Activated CD8-positive, alpha-beta memory T cell treated with anti-CD3 and anti-CD28 coated beads, Interleukin-2, amount 10 ng/mL, durations not matched to agents 7 days and 5 days (primary cell): ENCODE results near the gene ZNF140. TPM values are rescaled to one million over a fixed set of nuclear protein-coding genes. Genes with fewer than 3 reads are reported as not detected.

Experiments
- ATAC-seq: fragments of 150-1000 bp; cut with Tn5 transposase; one replicate; pipeline ENCODE4 v1.10.0; 2021; ENCODE audit warnings: moderate library complexity
- CTCF ChIA-PET: fragments of 350-600 bp; sonication (Branson Sonifier 250); formaldehyde crosslinking; loops from one replicate; lab custom pipeline; 2021; ENCODE audit warnings: antibody characterized with exemption; lab: Charles Lee
- DNase-seq: peaks from one replicate; pipeline ENCODE4 v3.0.0-alpha.2; 2020
- H3K27ac Mint-ChIP-seq: one replicate; pipeline ENCODE4 v1.8.0; 2021; ENCODE audit warnings: mild to moderate bottlenecking, mixed read lengths
- H3K27me3 Mint-ChIP-seq: one replicate; pipeline ENCODE4 v1.8.0; 2021; ENCODE audit warnings: mixed read lengths
- H3K36me3 Mint-ChIP-seq: one replicate; pipeline ENCODE4 v1.8.0; 2021; ENCODE audit warnings: mild to moderate bottlenecking, mixed read lengths
- H3K4me1 Mint-ChIP-seq: one replicate; pipeline ENCODE4 v1.8.0; 2021; ENCODE audit warnings: mixed read lengths
- H3K4me3 Mint-ChIP-seq: one replicate; pipeline ENCODE4 v1.8.0; 2021; ENCODE audit warnings: mild to moderate bottlenecking, moderate library complexity, mixed read lengths
- H3K9me3 Mint-ChIP-seq: one replicate; pipeline ENCODE4 v1.8.0; 2022; ENCODE audit warnings: low read depth, mixed read lengths
- total RNA-seq, 2 experiments: library from RNA; stranded (reverse); gene quantifications; one replicate each; pipeline ENCODE4 v1.2.3, GENCODE V29; 2021

ZNF140 gene
- total RNA-seq, 2 experiments from 2014 or later, result 11.2 to 13.6 TPM

- peaks cover 75% of the 10 kb centered on the region for H3K36me3 Mint-ChIP-seq
- H3K4me1 Mint-ChIP-seq, result peaks cover 10% of the 10 kb centered on the region
- no peak overlapping the region for H3K27ac Mint-ChIP-seq
- ATAC-seq (no peak), DNase-seq (no peak)
- H3K4me3 Mint-ChIP-seq, result no peak overlapping the region
- peaks cover 35% of the 10 kb centered on the region for H3K9me3 Mint-ChIP-seq
- H3K27me3 Mint-ChIP-seq, result no peaks in the 10 kb centered on the region
- CTCF ChIA-PET, result no interaction called here
Measured at GRCh38 chr12:133083345-133083744, 2.6 kb downstream of the ZNF140 start.

GRCh38 chr12:133105620-133106019, 24.9 kb downstream of the ZNF140 start:
- H3K4me3 Mint-ChIP-seq, result no peak overlapping the region
- H3K36me3 Mint-ChIP-seq, result peaks cover 78% of the 10 kb centered on the region
- H3K9me3 Mint-ChIP-seq, result peaks cover 60% of the 10 kb centered on the region
- CTCF ChIA-PET, result no interaction called here
- ATAC-seq, result no peak
- H3K27ac Mint-ChIP-seq, result no peak overlapping the region
- DNase-seq, result no peak
- no peaks in the 10 kb centered on the region for H3K27me3 Mint-ChIP-seq
- no peaks in the 10 kb centered on the region for H3K4me1 Mint-ChIP-seq

GRCh38 chr12:133106253-133106652, 25.5 kb downstream of the ZNF140 start:
- ATAC-seq, result no peak
- no peak for DNase-seq
- H3K9me3 Mint-ChIP-seq, result peaks cover 58% of the 10 kb centered on the region
- H3K27me3 Mint-ChIP-seq, result no peaks in the 10 kb centered on the region
- no peak overlapping the region for H3K27ac Mint-ChIP-seq
- CTCF ChIA-PET, result no interaction called here
- peaks cover 78% of the 10 kb centered on the region for H3K36me3 Mint-ChIP-seq
- no peak overlapping the region for H3K4me3 Mint-ChIP-seq
- H3K4me1 Mint-ChIP-seq, result no peaks in the 10 kb centered on the region

- Mint-ChIP-seq H3K36me3 (peaks cover 74% of the 10 kb centered on the region), H3K27me3 (no peaks in the 10 kb centered on the region), H3K27ac (no peak overlapping the region), H3K4me1 (no peaks in the 10 kb centered on the region), H3K4me3 (no peak overlapping the region), H3K9me3 (peaks cover 57% of the 10 kb centered on the region)
- CTCF ChIA-PET, result no interaction called here
- no peak for DNase-seq
- no peak for ATAC-seq
Measured at GRCh38 chr12:133107121-133107520, 26.4 kb downstream of the ZNF140 start.

- CTCF ChIA-PET, result no interaction called here
- Mint-ChIP-seq H3K9me3 (peaks cover 55% of the 10 kb centered on the region), H3K27ac (no peak overlapping the region), H3K27me3 (no peaks in the 10 kb centered on the region), H3K4me3 (no peak overlapping the region), H3K36me3 (peaks cover 72% of the 10 kb centered on the region), H3K4me1 (no peaks in the 10 kb centered on the region)
- ATAC-seq (no peak), DNase-seq (no peak)
Measured at GRCh38 chr12:133108150-133108549, 27.4 kb downstream of the ZNF140 start.

- Mint-ChIP-seq H3K36me3 (peaks cover 74% of the 10 kb centered on the region), H3K4me3 (no peak overlapping the region), H3K27me3 (no peaks in the 10 kb centered on the region), H3K9me3 (peaks cover 58% of the 10 kb centered on the region), H3K4me1 (no peaks in the 10 kb centered on the region), H3K27ac (no peak overlapping the region)
- CTCF ChIA-PET, result no interaction called here
- DNase-seq (no peak), ATAC-seq (no peak)
Measured at GRCh38 chr12:133120385-133121191, 39.9 kb downstream of the ZNF140 start.

- ATAC-seq, result no peak
Measured at GRCh38 chr12:133124674-133125073, 44.0 kb downstream of the ZNF140 start.

GRCh38 chr12:133129368-133130037, 48.8 kb downstream of the ZNF140 start:
- DNase-seq, result no peak
- CTCF ChIA-PET, result interaction anchor here (1.0 to 2.0 kb wide), 3 partner anchors 49 to 367 kb away, joined by 3 to 12 read pairs (median 6); partner anchors contain the start of genes ZNF140 and ZNF268
- peaks cover 33% of the 10 kb centered on the region for H3K9me3 Mint-ChIP-seq

More at GRCh38 chr12:133124674-133125073, 44.0 kb downstream of the ZNF140 start:
- Mint-ChIP-seq H3K4me1 (peaks cover 6% of the 10 kb centered on the region), H3K4me3 (no peak overlapping the region), H3K9me3 (peaks cover 44% of the 10 kb centered on the region), H3K27ac (no peak overlapping the region), H3K36me3 (peaks cover 74% of the 10 kb centered on the region), H3K27me3 (no peaks in the 10 kb centered on the region)
- no peak for DNase-seq
- CTCF ChIA-PET, result no interaction called here

GRCh38 chr12:133130038-133130807, 49.5 kb downstream of the ZNF140 start, which contains the start of the genes ZNF10 and ZNF891:
ZNF10 (plus strand) TSS chr12:133130627; CDS start chr12:133144493, 13,866 bp downstream.
ZNF891 (minus strand) TSS chr12:133130274; CDS start chr12:133121918, 8,356 bp downstream.
- peak within 1 kb of the TSS; percentile 98 for H3K4me3 Mint-ChIP-seq
- peak; percentile 97 for DNase-seq
- peak within 1 kb of the TSS; percentile 100 for H3K27ac Mint-ChIP-seq
- CTCF ChIA-PET, result interaction anchor here (1.0 to 2.0 kb wide), 5 partner anchors 50 to 368 kb away, joined by 3 to 12 read pairs (median 3); partner anchors contain the start of genes ZNF140 and ZNF268
- H3K36me3 Mint-ChIP-seq, result peaks cover 61% of the 10 kb centered on the region
- H3K4me1 Mint-ChIP-seq, result peaks cover 15% of the 10 kb centered on the region
- ATAC-seq, result peak; percentile 92
- H3K27me3 Mint-ChIP-seq, result no peaks in the 10 kb centered on the region
- H3K9me3 Mint-ChIP-seq, result peaks cover 34% of the 10 kb centered on the region

More at GRCh38 chr12:133129368-133130037, 48.8 kb downstream of the ZNF140 start:
- Mint-ChIP-seq H3K27me3 (no peaks in the 10 kb centered on the region), H3K4me3 (peak overlapping the region; percentile 98), H3K4me1 (peaks cover 15% of the 10 kb centered on the region), H3K36me3 (peaks cover 63% of the 10 kb centered on the region), H3K27ac (peak overlapping the region; percentile 100)
- no peak for ATAC-seq

- CTCF ChIA-PET, result interaction anchor here (1.2 to 2.0 kb wide), 4 partner anchors 50 to 226 kb away, joined by 3 to 12 read pairs (median 4); partner anchors contain the start of genes ZNF140 and ZNF268
- peaks cover 34% of the 10 kb centered on the region for H3K9me3 Mint-ChIP-seq
Measured at GRCh38 chr12:133130808-133131128, 50.0 kb downstream of the ZNF140 start.

GRCh38 chr12:133135747-133136146, 55.0 kb downstream of the ZNF140 start:
- Mint-ChIP-seq H3K4me3 (no peak overlapping the region), H3K27ac (no peak overlapping the region), H3K27me3 (no peaks in the 10 kb centered on the region), H3K36me3 (peaks cover 72% of the 10 kb centered on the region), H3K4me1 (peaks cover 5% of the 10 kb centered on the region), H3K9me3 (peaks cover 52% of the 10 kb centered on the region)
- ATAC-seq, result no peak
- CTCF ChIA-PET, result interaction anchor here (1.1 kb wide), 1 partner anchor 45 kb away, joined by 3 read pairs; the partner anchor contains the start of gene ZNF268
- DNase-seq, result no peak

More at GRCh38 chr12:133130808-133131128, 50.0 kb downstream of the ZNF140 start:
- DNase-seq, result no peak
- ATAC-seq, result peak; percentile 9
- Mint-ChIP-seq H3K27me3 (no peaks in the 10 kb centered on the region), H3K27ac (peak overlapping the region; percentile 100), H3K36me3 (peaks cover 61% of the 10 kb centered on the region), H3K4me3 (peak overlapping the region; percentile 98), H3K4me1 (peaks cover 15% of the 10 kb centered on the region)

GRCh38 chr12:133145981-133146380, 65.3 kb downstream of the ZNF140 start:
- H3K27ac Mint-ChIP-seq, result no peak overlapping the region
- peaks cover 72% of the 10 kb centered on the region for H3K36me3 Mint-ChIP-seq
- ATAC-seq (no peak), DNase-seq (no peak)
- no peaks in the 10 kb centered on the region for H3K27me3 Mint-ChIP-seq
- H3K9me3 Mint-ChIP-seq, result peaks cover 44% of the 10 kb centered on the region
- H3K4me3 Mint-ChIP-seq, result no peak overlapping the region
- H3K4me1 Mint-ChIP-seq, result no peaks in the 10 kb centered on the region
- CTCF ChIA-PET, result no interaction called here
